ENCODE measurements around the gene C20orf144.
"Not testable (repeated sequence)": the region's sequence is repeated elsewhere in the genome, so short reads cannot be mapped to it uniquely, and the experiment has no call there.

The C20orf144 gene

GRCh38 chr20:33693741-33694638 is 31.9 kb downstream of the C20orf144 start:
- DNase-seq (ENCODE audit: low read depth in 2 of 2) = no peak

GRCh38 chr20:33694639-33695012 is 32.5 kb downstream of the C20orf144 start:
- no peak for DNase-seq (ENCODE audit: low read depth in 2 of 2)

GRCh38 chr20:33696448-33696847 is 34.3 kb downstream of the C20orf144 start:
- no peak for DNase-seq (ENCODE audit: low read depth in 2 of 2)

GRCh38 chr20:33697129-33697528 is 35.0 kb downstream of the C20orf144 start:
- DNase-seq (ENCODE audit: low read depth in 2 of 2) = peak; percentile 45 to 54

DNA sequence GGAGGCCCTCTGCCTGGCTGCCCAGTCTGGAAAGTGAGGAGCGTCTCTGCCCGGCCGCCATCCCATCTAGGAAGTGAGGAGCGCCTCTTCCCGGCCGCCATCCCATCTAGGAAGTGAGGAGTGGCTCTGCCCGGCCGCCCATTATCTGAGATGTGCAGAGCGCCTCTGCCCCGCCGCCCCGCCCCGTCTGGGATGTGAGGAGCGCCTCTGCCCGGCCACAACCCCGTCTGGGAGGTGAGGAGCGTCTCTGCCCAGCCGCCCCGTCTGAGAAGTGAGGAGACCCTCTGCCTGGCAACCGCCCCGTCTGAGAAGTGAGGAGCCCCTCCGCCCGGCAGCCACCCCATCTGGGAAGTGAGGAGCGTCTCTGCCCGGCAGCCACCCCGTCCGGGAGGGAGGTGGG is 36.8 kb downstream of the C20orf144 start:
- not testable (repeated sequence) for DNase-seq (ENCODE audit: low read depth in 2 of 2)

- not testable (repeated sequence) for DNase-seq (ENCODE audit: low read depth in 2 of 2)
These were observed 38.7 kb downstream of the C20orf144 start for GRCh38 chr20:33700696-33701441.

DNA sequence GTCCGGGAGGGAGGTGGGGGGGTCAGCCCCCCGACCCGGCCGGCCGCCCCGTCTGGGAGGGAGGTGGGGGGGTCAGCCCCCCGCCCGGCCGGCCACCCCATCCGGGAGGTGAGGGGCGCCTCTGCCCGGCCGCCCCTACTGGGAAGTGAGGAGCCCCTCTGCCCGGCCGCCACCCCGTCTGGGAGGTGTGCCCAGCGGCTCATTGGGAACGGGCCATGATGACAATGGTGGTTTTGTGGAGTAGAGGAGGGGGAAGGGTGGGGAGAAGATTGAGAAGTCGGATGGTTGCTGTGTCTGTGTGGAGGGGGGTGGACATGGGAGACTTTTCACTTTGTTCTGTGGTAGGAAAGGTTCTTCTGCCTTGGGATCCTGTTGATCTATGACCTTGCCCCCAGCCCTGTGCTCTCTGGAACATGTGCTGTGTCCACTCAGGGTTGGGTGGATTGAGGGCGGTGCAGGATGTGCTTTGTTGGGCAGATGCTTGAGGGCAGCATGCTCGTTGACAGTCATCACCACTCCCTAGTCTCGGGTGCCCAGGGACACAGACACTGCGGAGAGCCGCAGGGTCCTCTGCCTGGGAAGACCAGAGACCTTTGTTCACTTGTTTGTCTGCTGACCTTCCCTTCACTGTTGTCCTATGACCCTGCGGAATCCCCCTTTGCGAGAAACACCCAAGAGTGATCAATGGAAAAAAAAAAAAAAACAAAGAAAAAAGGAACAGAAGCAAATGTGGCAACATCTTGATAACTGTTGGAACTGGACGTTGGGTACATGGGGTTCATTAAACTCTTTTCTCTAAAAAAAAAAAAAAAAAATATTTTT is 39.7 kb downstream of the C20orf144 start:
- no peak for DNase-seq (ENCODE audit: low read depth in 2 of 2)

DNA sequence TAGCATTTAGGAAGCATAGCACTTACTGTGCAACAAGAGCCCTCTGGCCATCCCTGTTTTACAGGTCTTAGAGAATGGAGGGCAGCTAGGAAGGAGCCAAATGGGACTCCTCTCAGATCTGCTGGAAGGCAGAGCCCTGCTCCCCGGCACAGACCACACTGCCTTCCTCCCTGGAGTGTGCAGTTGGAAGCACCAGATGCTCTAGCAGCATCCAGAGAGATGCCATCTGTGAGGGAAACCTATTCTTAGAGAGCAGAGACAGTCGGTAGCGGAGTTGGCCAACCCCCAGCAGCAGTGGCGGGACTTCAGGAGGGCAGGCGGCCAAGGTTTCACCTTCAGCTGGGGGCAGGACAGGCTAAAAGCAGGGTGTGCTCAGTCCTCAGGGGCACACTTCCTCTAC is 40.7 kb downstream of the C20orf144 start:
- DNase-seq (ENCODE audit: low read depth in 2 of 2) = no peak

- no peak for DNase-seq (ENCODE audit: low read depth in 2 of 2)
These were observed 41.5 kb downstream of the C20orf144 start for GRCh38 chr20:33703498-33704137.

- no peak for DNase-seq (ENCODE audit: low read depth in 2 of 2)
These were observed 42.2 kb downstream of the C20orf144 start for GRCh38 chr20:33704197-33704924.

DNA sequence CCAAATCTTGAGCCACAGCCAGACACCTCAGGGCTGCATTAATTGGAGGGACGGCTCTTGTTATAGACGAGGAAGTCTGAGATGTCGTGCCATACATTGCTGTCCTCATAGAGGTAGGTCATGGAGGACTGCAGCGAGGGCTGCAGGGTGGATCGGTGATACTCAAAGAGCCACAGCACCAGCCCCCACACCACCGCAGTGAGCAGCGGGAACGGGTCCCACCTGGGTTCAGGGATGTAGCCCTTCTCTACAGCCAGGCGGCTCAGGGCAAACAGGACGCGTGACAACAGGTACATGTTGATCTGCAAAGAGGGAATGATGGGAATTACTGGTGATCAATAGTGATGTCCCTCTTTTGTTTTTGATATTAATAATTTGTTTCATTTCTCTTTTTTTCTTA is 45.5 kb downstream of the C20orf144 start:
- DNase-seq (ENCODE audit: low read depth in 2 of 2) = no peak

- no peak for DNase-seq (ENCODE audit: low read depth in 2 of 2)
These were observed 47.3 kb downstream of the C20orf144 start for GRCh38 chr20:33709398-33709797.

GRCh38 chr20:33709905-33710541 is 47.9 kb downstream of the C20orf144 start:
- DNase-seq (ENCODE audit: low read depth in 2 of 2) = no peak

GRCh38 chr20:33710681-33711445 is 48.7 kb downstream of the C20orf144 start:
- DNase-seq (ENCODE audit: low read depth in 2 of 2) = no peak

DNA sequence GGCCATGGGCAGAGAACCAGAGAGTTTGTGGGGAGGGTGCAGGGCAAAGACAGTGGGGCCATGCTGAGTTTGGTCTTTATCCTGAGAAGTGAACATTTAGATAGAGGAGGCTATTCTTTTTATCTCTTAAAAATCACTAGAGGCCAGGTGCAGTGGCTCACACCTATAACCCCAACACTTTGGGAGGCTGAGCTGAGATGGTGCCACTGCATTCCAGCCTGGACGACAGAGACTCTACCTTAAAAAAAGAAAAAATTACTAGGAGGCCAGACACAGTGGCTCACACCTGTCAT is 49.3 kb downstream of the C20orf144 start:
- no peak for DNase-seq (ENCODE audit: low read depth in 2 of 2)
